NCI-H510A (cell line): ENCODE data around the gene TM6SF1.
"Not testable (repeated sequence)": the region's sequence is repeated elsewhere in the genome, so short reads cannot be mapped to it uniquely, and the experiment has no call there.

ENCODE experiments used
- DNase-seq: peaks from one replicate; lab custom pipeline; 2025; lab: John Stamatoyannopoulos, UW

The TM6SF1 gene

DNA sequence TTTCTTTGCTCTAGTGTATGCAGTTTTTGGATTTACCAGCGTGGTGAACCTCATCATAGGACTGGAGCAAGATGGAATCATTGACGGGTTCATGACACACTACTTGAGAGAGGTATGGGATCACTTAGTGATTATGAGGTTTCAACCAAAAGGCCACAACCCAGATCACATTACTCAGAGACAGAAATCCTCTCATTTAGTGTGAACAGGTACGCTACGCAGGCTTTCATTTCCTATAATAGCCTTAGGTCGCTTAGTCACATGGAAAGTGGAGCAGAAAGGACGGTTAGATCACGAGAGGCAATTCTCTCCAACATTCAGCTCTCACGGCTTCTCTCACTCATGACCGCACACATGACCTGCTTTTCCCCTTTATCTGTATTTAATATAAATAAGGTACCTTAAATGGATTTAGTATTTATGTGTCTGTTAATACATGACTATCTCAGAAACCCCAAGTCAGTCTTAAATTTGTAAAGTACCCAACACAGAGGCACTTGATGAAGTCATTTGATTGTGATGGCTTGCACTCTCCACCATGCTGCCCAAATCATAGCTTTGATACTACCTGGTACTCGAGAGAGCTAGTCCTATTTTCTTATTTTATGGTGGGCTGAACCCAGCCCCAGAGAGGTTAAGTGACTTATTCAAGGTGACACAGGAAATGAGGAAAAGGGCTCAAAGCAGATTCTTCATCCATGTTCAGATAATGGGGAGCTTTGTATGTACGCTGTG is 8.6 kb downstream of the TM6SF1 start:
- no peak for DNase-seq

DNA sequence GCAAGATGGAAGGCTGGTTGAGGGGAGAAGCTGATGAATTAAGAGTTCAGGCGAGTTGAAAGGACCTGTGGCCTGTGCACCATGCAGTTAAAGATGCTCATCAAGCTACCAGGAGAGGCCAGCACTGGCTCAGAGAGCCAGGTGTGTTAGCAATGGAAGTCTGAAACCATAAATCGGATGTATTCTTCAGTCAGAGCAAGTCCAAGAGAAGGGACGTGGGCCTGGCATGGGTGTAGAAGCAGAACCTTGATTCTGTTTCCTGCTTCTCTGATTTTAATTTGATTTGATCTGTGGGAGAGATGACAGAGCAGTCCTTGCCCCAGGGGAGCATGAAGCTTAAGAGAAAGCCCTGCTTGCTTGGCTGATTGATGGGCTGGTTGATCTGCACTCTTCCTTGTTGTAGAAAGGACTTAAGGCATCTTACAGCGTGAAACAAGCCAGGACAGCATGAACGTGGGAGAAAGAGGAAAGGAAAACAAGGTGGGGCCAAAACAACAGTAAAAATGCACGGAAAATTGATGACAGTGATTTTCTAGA is 10.9 kb downstream of the TM6SF1 start:
- DNase-seq = no peak

GRCh38 chr15:83118968-83119367 is 11.5 kb downstream of the TM6SF1 start:
- DNase-seq = no peak

GRCh38 chr15:83119968-83120581 is 12.6 kb downstream of the TM6SF1 start:
- no peak for DNase-seq

- no peak for DNase-seq
These were observed 16.1 kb downstream of the TM6SF1 start for GRCh38 chr15:83123529-83123928.

GRCh38 chr15:83127547-83128150 is 20.2 kb downstream of the TM6SF1 start:
- no peak for DNase-seq

DNA sequence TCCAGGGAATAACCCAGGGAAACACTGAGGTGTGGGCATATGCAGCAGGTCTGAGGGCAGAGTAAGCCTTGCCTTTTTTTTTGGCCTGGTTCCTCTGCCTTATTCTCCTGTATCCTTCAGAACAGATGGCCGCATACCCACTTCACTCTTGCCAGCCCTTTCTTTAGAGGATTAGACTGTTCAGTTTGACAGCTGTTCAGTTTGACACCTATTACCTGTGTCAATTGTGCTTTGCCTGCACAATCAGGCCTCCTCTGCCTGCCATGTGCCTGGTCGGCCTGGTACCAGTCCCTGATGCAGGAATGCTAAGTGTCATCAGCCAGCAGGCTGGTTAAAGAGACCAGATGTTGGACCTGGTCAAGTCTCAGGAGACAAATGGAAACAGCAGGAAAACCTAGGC is 22.3 kb downstream of the TM6SF1 start:
- no peak for DNase-seq

DNA sequence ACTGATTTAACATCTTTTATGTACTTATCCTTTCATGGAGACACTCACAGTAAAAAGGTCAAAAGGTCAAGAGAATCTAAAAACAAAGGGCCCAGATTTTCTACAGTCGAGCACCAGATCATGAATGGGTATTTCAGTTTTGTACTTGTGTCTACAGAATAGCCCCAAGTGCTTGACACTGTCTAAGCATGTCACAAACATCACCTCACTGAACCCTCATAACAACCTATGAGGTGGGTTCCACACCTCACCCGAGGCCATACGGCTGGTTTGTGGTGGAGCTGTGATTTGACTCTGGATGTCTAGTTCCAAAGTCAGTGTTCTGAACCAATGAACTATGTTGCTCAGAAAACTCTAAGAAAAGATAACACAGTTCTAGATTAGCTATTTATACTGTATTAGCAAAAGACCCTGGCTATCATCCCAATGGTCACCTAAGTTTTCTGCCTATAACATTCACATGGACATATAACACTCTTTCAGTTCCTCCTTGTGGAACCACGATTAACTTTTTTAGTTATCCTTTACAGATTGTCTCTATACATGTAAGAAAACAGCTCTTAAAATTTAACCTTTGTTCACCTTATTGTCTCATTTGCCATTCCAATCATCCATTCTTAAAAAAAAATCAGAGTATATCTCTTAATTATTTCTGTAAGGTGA is 25.5 kb downstream of the TM6SF1 start:
- no peak for DNase-seq

- not testable (repeated sequence) for DNase-seq
These were observed 34.7 kb downstream of the TM6SF1 start for GRCh38 chr15:83142151-83142550.

GRCh38 chr15:83144771-83145170 is 37.3 kb downstream of the TM6SF1 start:
- no peak for DNase-seq

DNA sequence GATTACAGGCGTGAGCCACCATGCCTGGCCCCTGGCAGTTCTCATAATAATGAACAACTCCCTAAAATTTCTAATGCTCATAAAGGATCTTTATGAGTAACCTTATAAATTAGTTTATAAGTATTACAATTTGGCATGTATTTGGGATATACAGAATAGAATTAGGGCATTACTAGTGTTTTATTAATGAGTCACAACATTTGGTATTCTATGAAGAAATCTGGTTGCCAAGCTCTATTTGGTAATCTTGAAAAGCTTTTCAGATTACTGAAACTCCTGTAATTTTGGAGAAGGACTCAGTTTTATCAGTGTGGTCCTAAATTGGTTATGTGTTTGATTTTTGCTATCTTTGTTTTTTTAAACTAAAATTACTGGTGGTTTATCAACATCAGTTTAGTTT is 45.8 kb downstream of the TM6SF1 start:
- DNase-seq = no peak

DNA sequence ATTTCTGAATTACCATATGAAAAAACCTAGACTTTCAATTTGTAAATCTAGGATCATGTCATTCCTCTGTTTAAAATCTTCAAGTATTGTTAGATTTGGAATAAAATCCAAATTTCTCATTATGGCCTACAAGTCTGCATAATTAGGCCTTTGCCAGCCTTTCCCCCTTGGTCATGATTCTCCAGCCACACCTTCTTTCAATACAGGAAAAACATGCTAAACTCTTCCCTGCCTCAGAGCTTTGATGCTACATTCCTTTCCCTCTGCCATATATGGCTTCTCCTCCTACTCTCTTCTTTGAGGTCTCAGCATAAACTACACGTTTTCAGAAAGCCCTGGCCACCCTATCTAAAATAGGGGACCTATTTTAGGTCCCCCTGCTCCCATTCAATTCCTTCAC is 48.5 kb downstream of the TM6SF1 start:
- DNase-seq = no peak

DNA sequence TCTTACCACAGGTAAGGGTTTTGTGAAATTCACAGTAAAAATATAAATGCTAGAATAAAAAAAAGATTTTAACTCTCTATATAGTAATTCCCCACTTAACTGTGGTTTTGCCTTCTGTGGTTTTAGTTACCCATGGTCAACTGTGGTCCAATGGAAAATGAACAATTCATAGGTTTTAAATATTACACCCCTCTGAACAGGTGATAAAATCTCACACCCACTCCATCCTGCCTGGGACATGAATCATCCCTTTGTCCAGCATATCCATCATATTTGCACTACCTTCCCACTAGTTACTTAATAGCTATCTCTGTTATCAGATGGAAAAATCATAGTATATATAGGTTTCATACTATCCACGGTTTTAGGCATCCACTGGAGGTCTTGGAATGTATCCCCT is 50.9 kb downstream of the TM6SF1 start:
- no peak for DNase-seq

- DNase-seq = no peak
These were observed 53.3 kb downstream of the TM6SF1 start for GRCh38 chr15:83160741-83161140.

DNA sequence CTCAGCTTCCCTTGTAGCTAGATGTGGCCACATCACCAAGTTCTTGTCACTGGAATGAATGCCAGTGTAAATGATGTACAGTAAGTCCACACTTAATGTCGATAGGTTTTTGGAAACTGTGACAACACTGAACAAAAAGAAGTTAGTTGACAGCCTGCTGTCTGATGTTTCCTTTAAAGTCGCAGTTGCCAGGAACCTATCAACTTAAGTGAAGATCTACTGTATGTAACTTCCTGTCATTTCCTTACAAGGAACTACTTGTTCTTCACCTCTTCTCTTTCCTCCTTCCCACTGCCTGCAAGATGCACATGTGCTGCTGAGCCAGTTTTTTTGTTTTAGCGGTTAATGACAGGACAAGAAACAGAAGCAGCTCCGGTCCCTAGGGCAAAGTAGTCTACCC is 55.6 kb downstream of the TM6SF1 start:
- no peak for DNase-seq

DNA sequence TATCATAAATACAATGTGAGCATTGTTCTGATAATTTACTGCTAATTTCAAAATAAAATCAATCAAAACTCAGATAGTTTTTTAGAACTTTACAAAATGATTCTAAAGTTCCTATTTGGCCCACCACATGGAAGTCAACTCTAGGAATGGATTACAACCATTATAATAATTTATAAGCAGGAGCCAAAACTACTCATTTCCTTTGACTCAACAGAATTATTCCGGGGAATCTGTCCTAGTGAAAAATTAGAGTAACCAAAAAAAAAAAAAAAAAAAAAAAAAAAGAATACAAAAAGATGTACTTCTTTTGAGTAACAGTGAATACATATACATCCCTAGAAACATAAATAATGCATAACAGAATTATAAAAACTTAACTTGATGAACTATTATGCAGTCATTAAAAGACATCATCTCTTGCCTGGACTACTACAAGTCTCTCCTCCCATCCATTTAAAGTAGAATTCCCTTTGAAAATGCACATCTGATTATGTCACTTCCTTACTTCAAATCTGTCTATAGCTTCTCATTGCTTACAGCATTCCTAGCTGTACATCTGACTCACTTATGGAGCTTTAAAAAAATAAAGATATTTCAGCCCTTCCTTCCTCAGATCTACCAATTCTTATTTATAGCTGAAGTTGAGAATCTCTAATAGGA is 56.8 kb downstream of the TM6SF1 start:
- no peak for DNase-seq

GRCh38 chr15:83164771-83165404 is 57.4 kb downstream of the TM6SF1 start:
- DNase-seq = no peak

DNA sequence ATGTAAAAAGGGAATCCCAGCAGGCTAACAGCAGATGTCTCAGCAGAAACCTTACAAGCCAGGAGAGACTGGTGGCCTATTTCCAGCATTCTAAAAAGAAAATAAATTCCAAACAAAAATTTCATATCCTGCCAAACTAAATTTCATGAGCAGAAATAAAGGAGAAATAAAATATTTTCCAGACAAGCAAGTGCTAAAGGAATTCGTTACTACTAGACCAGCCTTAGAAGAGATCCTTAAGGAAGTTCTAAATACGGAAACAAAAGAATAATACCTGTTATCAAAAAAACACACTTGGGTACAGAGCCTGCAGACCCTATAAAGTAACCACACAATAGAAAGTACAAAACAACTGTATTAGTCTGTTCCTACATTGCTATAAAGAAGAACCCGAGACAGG is 58.8 kb downstream of the TM6SF1 start:
- DNase-seq = no peak

DNA sequence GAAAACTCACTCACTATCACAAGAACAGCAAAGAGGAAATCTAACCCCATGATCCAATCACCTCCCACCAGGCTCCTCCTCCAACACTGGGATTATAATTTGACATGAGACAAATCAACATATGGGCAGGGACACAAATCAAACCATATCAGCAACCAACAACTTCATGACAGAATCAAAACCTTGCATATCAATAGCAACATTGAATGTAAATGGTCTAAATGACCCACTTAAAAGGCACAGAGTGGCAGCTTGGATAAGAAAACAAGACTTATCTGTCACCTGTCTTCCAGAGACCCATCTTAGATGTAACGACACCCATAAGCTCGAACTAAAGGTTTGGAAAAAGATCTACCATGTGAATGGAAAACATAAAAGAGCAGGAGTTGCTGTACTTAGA is 59.4 kb downstream of the TM6SF1 start:
- DNase-seq = no peak

- DNase-seq = not testable (repeated sequence)
These were observed 62.1 kb downstream of the TM6SF1 start for GRCh38 chr15:83169576-83169975.

GRCh38 chr15:83170474-83171165 is 63.2 kb downstream of the TM6SF1 start:
- DNase-seq = no peak
